HepG2 (cell line): ENCODE measurements around the gene PTPN13.

ENCODE experiments used
- CTCF ChIP-seq: sonication (generic); formaldehyde crosslinking; IDR thresholded peaks from 2 replicates; pipeline ENCODE4 v1.5.0; 2020; ENCODE audit warnings: mild to moderate bottlenecking, missing genetic modification reagents, moderate library complexity
- EHMT2 ChIP-seq: fragments of 200-600 bp; sonication (generic); IDR thresholded peaks from 2 replicates; pipeline ENCODE4 v1.7.0; 2017; ENCODE audit warnings: antibody characterized with exemption, low read depth, low read length, borderline replicate concordance
- HNRNPH1 ChIP-seq: fragments of 200-400 bp; formaldehyde crosslinking; optimal IDR thresholded peaks from 2 replicates; pipeline ENCODE3; 2017; ENCODE audit warnings: mild to moderate bottlenecking, low read depth, low read length
- KDM1A ChIP-seq: IDR thresholded peaks from 2 replicates; pipeline ENCODE4 v1.6.1; 2016; ENCODE audit warnings: missing compliant biosample characterization
- KLF6 ChIP-seq: IDR thresholded peaks from 2 replicates; pipeline ENCODE4 v1.8.0; 2016; ENCODE audit warnings: missing biosample characterization, missing genetic modification reagents
- NBN ChIP-seq: fragments of 450-650 bp; conservative IDR thresholded peaks from 2 replicates; pipeline ENCODE4 v1.6.1; 2017
- RORA ChIP-seq: sonication (generic); formaldehyde crosslinking; IDR thresholded peaks from 2 replicates; pipeline ENCODE4 v1.5.0; 2020; ENCODE audit warnings: mild to moderate bottlenecking, missing genetic modification reagents, moderate library complexity
- SP4 ChIP-seq: sonication (generic); formaldehyde crosslinking; IDR thresholded peaks from 2 replicates; pipeline ENCODE4 v1.8.1; 2023; ENCODE audit warnings: mild to moderate bottlenecking, missing genetic modification reagents
- ZBTB7A ChIP-seq: sonication (generic); formaldehyde crosslinking; IDR thresholded peaks from 2 replicates; pipeline ENCODE4 v1.8.0; 2022; ENCODE audit warnings: mild to moderate bottlenecking, missing genetic modification reagents

GRCh38 chr4:86657910-86658309, 63.8 kb downstream of the PTPN13 start:
- TF ChIP-seq CTCF (CRISPR knock-in tag) (no peak), NBN (no peak), RORA (CRISPR knock-in tag) (no peak), KLF6 (no peak), ZBTB7A (CRISPR knock-in tag) (no peak), KDM1A (CRISPR knock-in tag) (no peak), SP4 (no peak), EHMT2 (no peak), HNRNPH1 (no peak)
